ENCODE results near the gene GNLY.

- TF ChIP-seq CTCF (IDR thresholded peaks at IDR 0.05) = no peak
- TF ChIP-seq POLR2A (IDR thresholded peaks at IDR 0.05) = no peak
Observed at GRCh38 chr2:85651097-85651496, 43.1 kb upstream of the GNLY start.

Measured in right lobe of liver (tissue), 4 donors.